Stimulated activated CD4-positive, alpha-beta T cell treated with anti-CD3 and anti-CD28 coated beads, Interleukin-15, amount 100 ng/mL, for 48 hours (primary cell): ENCODE measurements around the gene POLG.

Experiments
- DNase-seq, 2 donors: peaks; one replicate each; pipeline ENCODE4 v3.0.0-alpha.2; 2020; ENCODE audit warnings: low read depth in 2 of 2

POLG gene

DNA sequence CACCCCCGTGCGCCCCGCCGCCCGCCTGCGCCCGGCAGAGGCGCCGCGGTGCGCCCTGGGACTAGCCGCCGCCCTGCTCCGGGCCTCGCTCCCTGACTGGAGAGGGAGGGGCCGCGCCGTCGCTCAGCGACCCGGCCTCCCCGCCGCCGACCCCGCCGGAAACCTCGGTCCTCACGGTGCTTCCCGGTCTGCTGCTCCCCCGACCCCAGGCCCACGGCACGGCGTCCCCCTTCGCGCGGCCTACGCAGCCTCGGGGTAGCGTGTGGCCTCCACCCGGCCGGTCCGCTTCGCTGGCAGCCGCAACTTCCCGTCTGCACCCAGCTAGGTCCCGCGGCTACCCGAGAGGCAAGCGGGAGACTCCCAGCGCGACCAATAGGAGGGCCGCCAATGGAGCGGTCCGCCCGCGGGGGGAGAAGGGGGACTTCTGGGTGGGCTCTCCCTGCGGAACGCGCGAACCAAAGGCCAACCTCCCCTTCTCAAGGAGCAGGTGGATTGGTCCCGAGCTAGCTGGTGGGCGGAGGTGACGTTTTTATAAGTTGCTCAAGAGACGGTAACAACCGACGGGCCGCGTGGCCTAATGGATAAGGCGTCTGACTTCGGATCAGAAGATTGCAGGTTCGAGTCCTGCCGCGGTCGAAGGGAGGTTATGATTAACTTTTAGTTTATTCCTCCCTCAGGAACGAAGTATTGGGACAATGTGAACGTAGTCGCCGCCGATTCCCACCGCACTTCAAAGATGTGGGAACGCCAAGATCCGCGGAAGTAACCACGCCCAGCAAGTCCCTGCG lies at the start of gene POLG:
TSS of gene POLG (minus strand) at position 315 of the 788 bp plus-strand sequence. CDS start 1,070 bp downstream, outside the sequence.
- DNase-seq: peak; percentile 97 to 99

DNA sequence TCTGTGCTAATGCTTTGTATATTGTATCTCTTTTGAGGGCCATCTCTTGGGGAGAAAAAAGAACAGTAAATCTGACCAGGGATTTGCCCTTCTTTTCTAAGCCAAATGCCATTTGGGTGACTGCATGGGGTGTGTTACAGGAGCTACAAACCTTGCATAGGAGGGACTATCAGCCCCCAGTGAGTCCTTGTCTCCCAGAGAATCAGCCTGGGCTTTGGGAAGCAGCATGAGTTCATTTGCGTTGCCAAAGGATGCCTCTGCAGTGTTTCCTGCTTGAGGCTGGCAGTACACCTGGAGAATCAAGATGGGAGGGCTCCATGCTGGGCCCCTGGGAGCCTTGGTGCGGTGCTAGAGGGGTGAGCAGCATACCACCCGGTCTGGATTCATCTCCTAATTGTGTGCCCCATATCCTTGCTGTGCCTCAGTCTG lies 49.6 kb upstream of the POLG start:
- no peak for DNase-seq

DNA sequence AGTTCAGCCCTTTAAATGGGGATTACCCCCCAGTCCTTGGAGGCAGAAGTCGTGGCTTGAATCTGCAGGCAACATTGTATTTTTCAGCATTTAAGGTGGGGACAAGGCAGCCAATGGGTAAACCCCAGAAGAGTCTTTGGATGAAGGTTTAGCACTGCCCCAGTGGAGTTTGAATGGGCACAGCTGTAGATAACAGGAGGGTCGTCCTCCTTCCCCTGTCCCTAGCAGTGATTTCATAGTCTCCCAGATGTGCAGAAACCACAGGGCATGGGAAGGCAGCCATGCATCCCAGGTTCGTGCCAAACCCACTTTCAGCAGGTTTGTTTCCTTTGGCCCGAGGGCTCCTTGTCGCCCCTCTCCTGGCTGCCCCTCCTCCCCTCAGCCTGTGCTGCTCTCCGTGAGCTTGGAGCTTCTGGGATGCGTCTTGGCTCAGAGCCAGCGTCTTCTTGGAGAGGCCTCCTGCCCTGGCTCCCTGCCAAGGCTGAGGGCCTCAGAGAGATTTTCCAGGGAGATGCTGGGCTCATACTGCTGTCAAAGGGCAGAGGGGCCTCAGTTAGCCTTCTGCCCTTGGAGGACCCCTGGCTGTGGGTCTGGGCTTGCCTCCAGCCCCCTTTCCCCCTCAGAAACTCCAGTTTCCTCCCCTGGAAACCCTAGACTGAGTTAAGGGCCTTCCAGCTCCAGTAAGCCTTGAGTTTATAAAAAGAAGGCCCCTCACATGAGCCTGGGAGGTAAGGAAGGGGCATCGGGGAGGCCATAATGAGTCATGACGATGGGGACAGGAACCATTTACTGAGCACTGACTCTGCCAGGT lies 48.9 kb upstream of the POLG start:
- DNase-seq: no peak

DNA sequence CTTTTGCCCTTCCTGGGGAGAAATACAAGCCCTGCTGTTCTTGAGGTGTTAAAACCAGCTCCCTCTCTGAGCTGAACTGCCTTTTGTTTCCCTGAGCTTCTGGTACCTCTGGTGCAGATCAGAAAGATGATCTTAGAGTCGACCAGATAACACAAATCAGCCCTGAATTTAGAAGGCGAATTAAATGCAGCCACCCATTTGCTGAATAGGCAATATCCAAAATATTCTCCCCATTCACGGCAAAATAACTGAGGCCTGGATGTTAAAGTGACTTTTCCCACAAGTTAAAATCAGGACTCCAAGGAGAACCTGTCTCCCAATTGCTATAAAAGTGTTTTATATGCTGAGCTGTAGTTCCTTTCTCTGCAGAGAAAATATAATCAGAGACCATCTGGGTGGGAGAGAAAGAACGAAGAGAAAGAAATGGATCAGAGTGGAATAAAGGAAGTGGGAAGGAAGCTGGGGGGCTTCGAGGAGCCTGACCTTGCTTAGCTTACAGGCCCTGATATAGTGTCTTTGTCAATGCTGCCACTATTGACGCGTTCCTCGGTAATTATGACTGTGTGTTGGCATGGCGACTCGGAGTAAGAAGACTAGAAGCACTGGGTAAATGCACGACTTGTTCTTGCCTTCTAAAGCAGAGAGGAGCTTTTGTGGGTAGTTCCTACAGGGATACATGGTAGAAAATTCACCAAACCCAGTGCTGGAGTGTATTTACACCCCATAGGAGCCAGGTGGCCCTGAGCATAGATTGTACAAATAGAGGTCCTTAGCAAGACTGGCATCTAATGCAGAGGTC lies 47.5 kb upstream of the POLG start:
- DNase-seq: no peak

DNA sequence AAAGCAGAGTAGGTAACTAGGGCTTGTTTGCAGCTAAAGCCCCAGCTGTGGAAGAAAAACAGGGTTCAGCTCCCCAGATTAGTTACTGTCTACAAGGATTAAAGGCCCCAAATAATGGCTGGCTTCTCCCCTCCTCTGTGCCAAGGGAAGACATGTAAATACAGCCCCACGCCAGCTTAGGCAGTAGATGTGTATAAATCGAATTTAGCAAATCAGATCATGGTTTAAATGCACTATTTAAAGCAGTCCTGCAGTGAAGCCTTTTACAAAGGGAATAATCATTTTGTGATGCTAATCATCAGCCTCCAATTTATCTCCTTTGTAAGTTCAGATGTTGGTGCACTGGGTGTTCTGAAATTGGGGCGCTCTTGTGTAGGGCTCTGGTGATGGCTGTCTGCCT lies 46.7 kb upstream of the POLG start:
- no peak for DNase-seq

DNA sequence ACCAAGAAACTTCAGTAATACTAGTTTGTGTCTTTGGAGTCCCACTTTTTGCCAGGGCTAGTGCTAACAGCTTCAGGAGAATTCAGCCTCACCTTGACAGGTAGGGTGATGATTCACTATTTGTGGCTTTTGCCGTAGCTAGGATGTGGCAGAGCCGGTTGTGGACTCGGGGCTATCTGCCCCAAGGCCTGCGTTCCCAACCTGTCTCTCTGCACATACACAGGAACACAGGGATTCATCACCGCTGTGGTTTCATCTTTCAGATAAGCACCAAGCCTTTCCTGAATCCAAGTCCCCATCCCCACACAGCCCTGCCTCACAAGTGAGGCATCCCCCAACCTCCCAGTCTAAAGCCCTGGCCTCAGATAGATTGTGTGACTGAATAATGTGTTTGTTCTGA lies 45.2 kb upstream of the POLG start:
- DNase-seq: no peak

DNA sequence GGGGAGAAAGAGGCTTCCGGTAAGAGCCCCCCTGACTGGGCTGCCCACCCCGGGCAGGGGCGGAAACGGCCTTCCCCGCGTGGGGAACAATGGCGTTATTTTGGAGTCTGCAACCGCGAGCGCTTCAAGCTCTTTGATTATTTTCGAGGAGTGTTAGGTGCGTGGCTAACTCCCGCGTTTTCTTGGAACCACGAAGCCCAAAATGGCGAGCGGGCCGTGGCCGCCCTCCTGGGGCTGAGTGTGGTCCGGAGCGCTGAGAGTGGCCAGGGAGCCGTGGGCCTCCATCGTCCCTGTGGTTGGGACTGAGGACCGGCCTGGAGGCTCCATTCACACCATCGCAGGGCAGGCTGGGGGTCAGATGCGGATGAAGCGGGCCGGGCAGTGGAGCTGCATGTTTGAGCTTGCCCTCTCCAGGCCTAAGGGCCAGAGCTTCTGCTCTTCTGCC lies 44.6 kb upstream of the POLG start:
- no peak for DNase-seq

DNA sequence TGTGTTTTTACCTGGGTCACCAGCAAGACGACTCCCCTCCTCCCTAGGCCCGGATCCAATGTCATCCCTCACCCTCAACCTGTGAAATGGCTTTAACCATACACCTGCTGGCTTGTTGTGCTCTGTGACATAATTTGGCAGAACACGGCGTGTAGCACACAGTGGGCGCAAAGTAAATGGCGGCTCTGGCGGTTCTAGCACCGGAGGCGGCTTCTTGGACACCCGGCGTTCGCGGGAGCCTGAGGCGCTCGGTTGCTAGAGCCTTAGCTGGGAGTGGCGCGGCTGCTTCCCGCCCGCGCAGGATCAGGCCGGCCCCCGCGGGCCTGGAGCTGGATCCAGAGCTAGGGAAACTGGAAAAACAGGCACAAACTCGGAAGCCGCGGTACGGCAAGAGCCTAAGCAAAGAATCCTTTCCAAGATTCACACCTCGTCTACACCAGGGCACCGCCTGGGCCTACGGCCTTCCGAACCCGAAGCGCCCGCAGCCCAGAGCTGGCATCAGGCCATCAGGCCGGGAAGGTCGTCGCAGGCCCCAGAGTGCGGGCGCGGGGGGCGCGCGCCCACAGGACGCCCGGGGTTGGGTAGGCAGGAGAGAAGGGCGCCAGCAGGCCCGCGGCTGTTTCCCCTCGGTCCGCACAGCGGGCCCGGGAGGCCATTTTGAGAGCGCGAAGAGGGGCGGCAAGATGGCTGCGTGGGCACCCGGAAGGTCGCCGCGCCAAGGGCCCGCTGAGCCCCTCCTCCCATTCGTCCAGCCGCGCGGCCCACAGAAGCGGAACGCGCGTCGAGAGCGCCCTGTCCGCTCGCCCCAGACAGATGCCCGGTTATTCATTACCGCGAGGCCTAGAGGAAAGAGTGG lies 43.9 kb upstream of the POLG start:
- DNase-seq: no peak

DNA sequence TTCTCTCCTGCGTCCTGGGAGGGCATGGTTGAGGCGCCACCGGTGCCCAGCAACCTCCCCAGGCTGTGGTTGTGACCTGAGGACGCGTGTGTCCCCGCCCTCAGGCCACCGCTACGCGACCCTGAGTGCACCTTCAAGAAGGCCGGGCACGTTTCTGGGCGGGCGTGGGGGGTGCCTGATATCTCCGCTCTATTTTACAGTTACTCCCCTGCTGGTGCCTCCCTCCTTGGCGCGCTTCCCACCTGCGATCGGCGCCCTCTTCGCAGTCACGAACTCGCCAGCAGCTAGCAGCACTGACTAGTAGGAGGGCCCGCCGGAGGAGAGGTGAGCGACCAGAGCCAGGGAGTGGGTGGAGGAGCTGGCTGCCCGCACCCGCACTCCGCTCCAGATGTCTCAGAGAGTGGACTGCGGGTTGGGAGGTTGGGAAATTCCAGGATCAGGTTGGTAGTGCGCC lies 43.2 kb upstream of the POLG start:
- no peak for DNase-seq

DNA sequence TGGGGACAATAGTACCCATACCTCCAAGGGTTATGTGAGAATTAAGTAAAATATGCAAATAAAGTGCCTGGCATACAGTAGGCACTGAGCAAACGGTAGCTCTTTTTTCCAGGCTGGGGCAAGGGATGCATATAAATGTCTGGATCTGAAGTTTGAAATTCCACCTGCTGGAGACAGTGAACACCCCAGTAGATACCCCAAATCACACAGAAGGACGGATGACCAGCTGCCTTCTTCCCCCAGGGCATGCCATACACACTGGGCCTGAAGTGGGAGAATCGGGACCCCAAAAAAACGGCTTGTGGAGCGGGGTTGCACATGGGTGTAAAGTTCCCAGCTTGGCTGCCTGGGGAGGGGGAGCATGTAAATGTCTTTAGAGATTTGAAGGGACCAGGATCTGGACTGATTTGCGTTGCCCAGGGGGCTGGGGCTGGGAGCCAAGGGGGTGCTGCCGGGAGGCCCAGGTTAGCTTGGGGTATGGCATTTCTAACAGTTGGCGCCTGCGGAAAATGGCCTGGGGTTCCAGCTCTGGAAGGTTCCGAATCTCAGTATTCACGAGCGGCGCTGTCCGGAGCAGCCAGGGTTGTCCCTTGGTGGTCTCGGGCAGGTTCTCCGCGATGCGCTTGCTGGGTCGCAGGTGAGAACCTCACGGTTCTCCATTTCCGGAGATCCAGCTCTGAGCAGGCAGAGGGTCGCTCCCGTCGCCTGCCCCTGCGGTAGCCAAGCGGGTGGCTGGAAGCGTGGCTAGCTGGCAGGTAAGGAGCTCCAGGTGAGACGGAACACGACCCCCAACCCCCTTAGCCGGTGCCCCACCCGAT lies 42.6 kb upstream of the POLG start:
- DNase-seq: no peak

DNA sequence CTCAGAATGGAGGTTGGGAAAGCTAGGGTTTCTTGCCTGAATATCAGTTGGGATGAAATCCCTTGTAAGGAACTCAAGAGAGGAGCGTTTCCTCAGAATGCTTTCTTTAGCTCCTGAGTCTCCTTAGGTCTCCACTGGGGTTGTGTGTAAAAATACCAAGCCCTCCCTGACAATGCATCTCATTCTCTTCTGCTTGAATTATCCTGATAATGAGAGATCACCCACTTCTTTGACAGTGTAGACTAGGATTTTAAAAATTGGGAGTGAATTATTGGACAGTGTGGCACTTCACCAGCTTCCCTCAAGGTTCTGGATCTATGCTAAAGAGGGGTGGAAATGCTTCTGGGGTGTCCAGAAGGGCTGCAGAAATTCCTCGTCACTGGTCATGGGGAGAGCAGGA lies 41.8 kb upstream of the POLG start:
- DNase-seq: no peak

DNA sequence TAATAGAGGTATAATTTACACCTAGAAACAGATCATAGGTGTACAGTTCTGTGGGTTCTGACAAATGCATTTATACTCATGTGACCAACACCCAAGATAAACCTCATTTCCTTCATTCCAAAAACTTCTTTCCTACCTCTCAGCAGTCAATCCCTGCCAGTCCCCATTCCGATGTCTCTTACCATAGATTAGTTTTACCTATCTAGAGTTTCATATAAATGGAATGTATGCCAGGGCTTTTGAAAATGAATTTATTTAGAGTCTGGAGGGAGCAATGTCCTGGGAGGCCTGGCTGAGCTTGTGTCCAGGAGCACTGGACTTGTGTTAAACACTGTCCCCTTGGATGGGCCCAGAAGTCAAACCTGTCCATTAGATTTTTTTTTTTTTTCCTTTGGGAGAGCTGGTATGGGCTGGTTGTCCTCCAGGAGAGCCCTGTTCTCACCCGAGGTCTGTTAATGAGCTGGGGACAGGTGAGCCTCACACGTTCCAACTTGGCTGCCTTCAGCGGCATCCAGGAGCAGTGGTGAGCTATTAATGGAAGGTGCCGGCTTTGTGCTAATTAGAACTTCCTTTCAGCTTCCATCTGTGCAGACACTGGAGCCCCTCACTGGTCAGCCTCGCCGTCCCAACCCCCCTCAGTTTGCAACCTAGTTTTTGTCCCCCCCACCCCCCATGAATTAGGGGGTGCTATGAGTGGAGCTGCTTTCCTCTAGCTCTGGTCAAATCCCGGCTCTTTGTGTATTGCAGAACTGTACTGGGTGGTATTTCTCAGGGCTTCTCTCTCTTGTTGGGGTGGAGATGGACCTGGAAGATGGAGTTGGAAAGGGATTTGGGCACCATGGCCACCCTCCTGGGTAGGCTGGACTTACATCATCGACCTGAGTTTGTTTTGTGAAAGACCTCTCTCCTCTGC lies 40.7 kb upstream of the POLG start:
- no peak for DNase-seq

DNA sequence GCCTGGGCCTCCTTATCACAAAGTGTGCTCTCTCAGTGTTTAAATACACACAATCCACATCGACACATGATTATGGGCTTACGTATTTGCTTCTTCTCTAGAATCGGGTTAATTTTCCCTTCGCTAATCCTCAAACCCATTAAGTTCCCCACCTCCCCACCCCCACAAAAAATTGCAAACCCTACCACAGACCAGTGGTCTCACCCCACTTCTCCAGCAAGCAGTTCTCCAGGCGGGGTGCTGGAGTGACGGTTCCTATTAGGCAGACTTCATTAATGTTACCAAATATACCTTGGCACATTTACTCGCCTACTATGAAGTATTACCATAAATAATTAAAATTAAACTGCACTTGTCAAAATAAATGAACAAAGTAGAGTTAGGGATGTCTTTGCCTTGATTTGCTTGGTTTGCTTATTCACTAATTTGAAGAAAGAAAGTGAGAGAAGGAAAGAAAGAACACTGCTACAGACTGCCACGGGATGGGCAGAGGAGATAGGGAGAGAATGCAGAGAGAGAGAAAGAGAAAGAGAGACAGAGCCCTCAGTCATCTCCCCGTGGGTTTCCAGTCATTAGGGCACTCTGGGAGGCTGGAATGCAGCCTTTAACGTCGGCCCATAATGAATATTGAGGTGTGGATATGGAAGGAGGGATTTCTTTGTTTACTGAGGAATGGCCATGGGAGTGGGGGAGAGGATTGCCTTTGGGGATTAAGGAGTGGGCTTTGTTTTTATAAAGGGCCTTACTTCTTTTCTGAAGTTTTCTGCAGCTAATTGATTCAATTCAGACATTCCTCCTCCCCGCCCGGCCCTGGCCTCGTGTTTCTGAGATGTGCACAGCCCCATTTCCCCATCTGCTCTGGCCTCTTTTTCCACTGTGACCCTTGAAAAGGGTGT lies 39.7 kb upstream of the POLG start:
- DNase-seq: no peak

DNA sequence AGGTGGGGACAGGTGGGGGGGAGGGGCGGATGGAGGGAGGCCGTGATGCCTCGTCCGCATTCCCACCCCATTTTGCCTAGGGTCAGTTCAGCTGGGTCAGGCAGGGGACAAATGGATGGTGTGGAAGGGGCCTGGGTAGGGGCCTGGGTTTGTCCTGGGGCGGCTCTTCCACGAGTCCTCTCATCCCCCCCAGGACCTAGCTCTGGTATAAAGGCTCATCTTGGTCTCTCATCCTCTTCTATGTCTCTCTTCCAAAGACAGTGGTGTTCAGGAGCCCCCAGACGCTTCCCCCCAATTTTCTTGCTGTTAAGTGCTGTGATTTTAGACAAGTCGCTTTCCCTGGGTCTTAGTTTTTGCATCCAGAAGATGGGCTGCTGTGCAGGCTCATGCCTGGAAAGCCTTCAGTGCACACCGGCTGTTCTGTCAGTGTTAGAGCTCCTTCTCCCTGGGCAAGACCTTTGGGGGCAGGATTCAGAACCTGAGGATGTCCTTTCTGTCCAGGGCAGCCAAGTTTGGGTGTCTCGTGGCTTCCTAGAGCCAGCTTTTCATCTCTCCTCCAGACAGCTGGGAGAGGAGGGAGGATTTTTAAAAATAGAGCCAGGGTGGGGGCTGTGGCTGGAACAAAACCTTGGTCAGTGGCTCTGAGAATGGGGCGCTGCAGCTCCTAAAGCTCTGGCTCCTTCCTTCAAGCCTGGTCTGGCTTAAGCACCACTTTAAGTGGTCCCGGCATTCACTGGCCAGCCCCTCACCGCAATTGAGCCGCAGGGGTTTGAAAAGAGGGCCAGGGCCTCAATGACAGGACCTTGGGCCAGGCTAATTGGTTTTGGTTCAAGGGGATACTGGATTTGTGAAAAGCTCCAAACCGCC lies 37.7 kb upstream of the POLG start:
- no peak for DNase-seq

DNA sequence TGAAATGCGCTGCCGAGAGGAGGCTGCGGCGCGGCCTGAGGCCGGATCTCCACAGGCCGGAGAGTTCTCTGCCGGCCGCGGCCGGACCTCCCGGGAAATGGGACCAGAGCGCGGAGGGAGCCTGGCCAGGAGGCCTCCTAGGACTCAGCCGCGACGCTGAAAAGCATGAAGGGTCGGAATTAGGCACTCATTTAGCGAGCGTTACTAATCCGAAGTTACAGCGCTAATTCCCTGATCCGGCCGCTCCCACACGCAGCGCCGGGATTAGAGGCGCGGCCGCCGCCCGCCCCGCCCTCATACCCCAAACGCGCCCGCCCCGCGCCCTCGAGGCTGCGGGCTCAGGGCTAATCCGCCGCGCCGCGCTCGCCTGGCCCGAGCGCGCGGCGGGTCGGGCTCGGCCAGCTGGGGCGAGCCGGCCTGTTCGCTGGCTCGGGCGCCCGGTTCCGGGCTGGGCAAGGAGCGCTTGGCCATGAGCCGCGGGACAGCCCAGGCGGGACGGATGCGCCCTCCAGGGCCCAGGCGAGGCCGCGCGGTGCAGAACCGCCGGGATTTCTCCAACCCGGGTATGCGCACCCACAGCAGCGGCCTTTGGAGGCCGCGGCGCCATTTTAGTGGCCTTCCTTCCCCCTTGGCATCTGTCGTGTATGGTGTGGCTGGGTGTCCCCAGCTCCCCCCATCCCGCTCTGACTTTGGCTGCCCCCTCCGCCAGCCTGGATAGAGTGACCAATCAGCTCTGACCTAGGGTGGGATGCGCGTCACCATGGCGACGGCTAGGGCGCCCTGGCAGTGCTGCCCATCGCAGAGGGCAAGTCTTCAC lies 36.8 kb upstream of the POLG start:
- no peak for DNase-seq

DNA sequence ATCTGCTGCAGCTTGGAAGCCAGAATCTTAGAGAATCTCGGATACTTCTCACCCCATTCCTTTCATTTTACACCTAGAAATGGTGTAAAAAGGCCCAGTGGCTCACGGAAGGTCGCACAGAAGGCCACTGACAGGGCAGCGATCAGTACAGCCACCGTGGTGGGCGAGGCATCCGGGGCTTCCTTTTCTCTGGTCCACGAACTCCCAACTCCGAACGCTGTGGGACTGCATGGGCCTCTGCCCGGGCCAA lies 36.3 kb upstream of the POLG start:
- DNase-seq: no peak
